ENCODE data around the gene KDSR.

- TF ChIP-seq YY1 (IDR thresholded peaks at IDR 0.05; ENCODE audit: insufficient read depth, insufficient read length) (no peak), ZNF274 (IDR thresholded peaks at IDR 0.05; ENCODE audit: low read depth, low read length) (no peak)
These were observed 44.8 kb downstream of the KDSR start for GRCh38 chr18:63322206-63322605.

Data from NT2/D1 (cell line).